GM18907 (cell line): ENCODE measurements around the gene BORCS6.

Source experiments
- ATAC-seq: cut with Tn5 transposase; IDR thresholded peaks from one replicate; pipeline ENCODE4 v1.9.1; 2021; ENCODE audit warnings: mild to moderate bottlenecking, moderate library complexity; ENCODE audit not compliant: unreplicated experiment

Gene BORCS6

GRCh38 chr17:8155996-8156245 is 34.1 kb downstream of the BORCS6 start:
- no peak for ATAC-seq

GRCh38 chr17:8155231-8155995 is 34.6 kb downstream of the BORCS6 start:
- no peak for ATAC-seq

GRCh38 chr17:8154608-8155155 is 35.3 kb downstream of the BORCS6 start:
- no peak for ATAC-seq

GRCh38 chr17:8153957-8154607 is 35.9 kb downstream of the BORCS6 start:
- ATAC-seq, result no peak

- no peak for ATAC-seq
Measured at GRCh38 chr17:8153525-8153956, 36.4 kb downstream of the BORCS6 start.

GRCh38 chr17:8153031-8153451 is 36.9 kb downstream of the BORCS6 start:
- ATAC-seq, result no peak

GRCh38 chr17:8152112-8152775 is 37.7 kb downstream of the BORCS6 start, which contains the start of gene PER1:
TSS of gene PER1 (minus strand) at chr17:8152404. CDS start at chr17:8150706, 1,698 bp downstream.
- no peak for ATAC-seq

- ATAC-seq, result no peak
Measured at GRCh38 chr17:8151641-8152111, 38.3 kb downstream of the BORCS6 start.

- ATAC-seq, result peak; percentile 52
Measured at GRCh38 chr17:8151120-8151640, 38.8 kb downstream of the BORCS6 start.

- ATAC-seq, result no peak
Measured at GRCh38 chr17:8150194-8151119, 39.5 kb downstream of the BORCS6 start.

- no peak for ATAC-seq
Measured at GRCh38 chr17:8149419-8150193, 40.4 kb downstream of the BORCS6 start.

- ATAC-seq, result no peak
Measured at GRCh38 chr17:8148560-8148959, 41.4 kb downstream of the BORCS6 start.

GRCh38 chr17:8147805-8148404 is 42.1 kb downstream of the BORCS6 start:
- ATAC-seq, result no peak

- ATAC-seq, result no peak
Measured at GRCh38 chr17:8147141-8147804, 42.7 kb downstream of the BORCS6 start.

GRCh38 chr17:8146381-8147140 is 43.4 kb downstream of the BORCS6 start:
- ATAC-seq, result no peak

- ATAC-seq, result no peak
Measured at GRCh38 chr17:8145811-8146210, 44.2 kb downstream of the BORCS6 start.

- no peak for ATAC-seq
Measured at GRCh38 chr17:8144401-8145231, 45.4 kb downstream of the BORCS6 start.
